Progenitor cell of endocrine pancreas (in vitro differentiated cells): Measurements from ENCODE around the gene ARHGAP26. TPM values are rescaled to one million over a fixed set of nuclear protein-coding genes. Genes with fewer than 3 reads are reported as not detected.

Experiments used
- DNase-seq: peaks from one replicate; pipeline ENCODE4 v3.0.0; 2021; ENCODE audit warnings: low spot score; ENCODE audit not compliant: unreplicated experiment
- H3K27ac Mint-ChIP-seq: 2 replicates; pipeline ENCODE4 v1.8.0; 2021; ENCODE audit warnings: mild to moderate bottlenecking, moderate library complexity, mixed read lengths
- H3K27me3 Mint-ChIP-seq: 2 replicates; pipeline ENCODE4 v1.8.0; 2021; ENCODE audit warnings: mixed read lengths
- H3K36me3 Mint-ChIP-seq: 2 replicates; pipeline ENCODE4 v1.8.0; 2022; ENCODE audit warnings: mixed read lengths; ENCODE audit not compliant: insufficient read depth
- H3K4me1 Mint-ChIP-seq: 2 replicates; pipeline ENCODE4 v1.8.0; 2021; ENCODE audit warnings: low read depth, mixed read lengths
- H3K4me3 Mint-ChIP-seq: 2 replicates; pipeline ENCODE4 v1.8.0; 2021; ENCODE audit warnings: low read depth, mild to moderate bottlenecking, moderate library complexity, mixed read lengths
- H3K9me3 Mint-ChIP-seq: 2 replicates; pipeline ENCODE4 v1.8.0; 2021; ENCODE audit warnings: low read depth, mixed read lengths
- total RNA-seq: library from RNA; stranded (reverse); gene quantifications from 2 replicates; pipeline ENCODE4 v1.2.1, GENCODE V29; 2021
- TF ChIP-seq, protein P1 (sequence below): fragments of 200-600 bp; sonication (generic); IDR thresholded peaks from one replicate; pipeline ENCODE4 v1.5.0; 2021; ENCODE audit warnings: antibody characterized with exemption, mild to moderate bottlenecking; ENCODE audit not compliant: unreplicated experiment

Gene ARHGAP26
- total RNA-seq, 1 donor from 2014 or later: 21.3 TPM

DNA sequence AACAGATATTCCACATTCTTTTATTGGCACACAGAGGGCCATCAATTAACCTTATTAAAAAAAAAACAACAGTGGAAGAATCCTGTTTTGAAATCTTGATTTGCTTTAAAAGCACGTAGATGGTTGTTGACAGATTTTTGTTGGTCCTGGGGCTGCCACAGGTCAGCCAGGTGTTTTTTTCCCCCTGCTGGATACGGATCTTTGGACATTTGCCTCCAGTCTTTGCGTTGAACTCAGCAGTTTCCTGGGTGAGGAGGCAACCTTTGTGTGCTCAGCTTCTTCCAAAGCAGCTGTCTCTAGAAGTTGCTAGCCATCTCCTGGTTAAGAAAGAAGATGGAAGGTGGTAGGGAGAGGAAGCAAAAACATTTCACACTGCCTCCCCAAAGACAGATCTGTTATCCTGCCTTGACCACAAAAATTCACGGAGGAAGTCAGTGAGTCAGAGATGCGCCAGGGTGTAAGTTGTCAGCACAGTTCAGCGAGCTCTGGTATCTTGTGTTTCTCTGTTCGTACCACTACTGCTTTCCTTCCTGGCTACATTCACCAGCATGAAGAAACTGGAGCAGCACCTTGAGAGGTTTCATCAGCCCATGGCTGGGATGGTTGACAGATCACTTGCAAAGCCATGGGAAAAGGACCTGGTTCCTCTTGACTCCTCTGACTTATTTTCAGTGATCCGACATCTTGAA, 207.3 kb downstream of the ARHGAP26 start:
- TF ChIP-seq, protein P1, sequence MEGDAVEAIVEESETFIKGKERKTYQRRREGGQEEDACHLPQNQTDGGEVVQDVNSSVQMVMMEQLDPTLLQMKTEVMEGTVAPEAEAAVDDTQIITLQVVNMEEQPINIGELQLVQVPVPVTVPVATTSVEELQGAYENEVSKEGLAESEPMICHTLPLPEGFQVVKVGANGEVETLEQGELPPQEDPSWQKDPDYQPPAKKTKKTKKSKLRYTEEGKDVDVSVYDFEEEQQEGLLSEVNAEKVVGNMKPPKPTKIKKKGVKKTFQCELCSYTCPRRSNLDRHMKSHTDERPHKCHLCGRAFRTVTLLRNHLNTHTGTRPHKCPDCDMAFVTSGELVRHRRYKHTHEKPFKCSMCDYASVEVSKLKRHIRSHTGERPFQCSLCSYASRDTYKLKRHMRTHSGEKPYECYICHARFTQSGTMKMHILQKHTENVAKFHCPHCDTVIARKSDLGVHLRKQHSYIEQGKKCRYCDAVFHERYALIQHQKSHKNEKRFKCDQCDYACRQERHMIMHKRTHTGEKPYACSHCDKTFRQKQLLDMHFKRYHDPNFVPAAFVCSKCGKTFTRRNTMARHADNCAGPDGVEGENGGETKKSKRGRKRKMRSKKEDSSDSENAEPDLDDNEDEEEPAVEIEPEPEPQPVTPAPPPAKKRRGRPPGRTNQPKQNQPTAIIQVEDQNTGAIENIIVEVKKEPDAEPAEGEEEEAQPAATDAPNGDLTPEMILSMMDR: no peak
- H3K4me3 Mint-ChIP-seq: no peak overlapping the region

DNA sequence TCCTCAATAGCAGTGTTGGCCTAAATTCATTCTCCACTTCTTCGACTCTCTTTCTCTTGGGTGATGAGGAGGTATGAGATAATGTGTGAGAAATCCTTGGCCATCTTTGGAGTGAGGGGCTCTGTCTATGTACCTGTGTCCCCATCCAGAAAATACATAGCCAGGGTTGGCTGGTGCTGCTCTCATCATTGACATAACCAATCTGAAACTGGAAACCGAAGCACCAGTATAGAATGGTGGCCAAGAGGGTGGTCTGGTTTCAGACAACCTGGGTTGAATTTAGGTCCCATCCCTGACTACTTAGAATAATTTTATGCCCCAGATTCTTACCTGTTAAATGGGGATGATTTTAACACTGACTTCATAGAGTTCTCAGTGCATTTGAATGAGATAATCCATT, 208.1 kb downstream of the ARHGAP26 start:
- TF ChIP-seq, protein P1: no peak
- Mint-ChIP-seq H3K27me3 (no peaks in the 10 kb centered on the region), H3K4me1 (peaks cover 6% of the 10 kb centered on the region), H3K4me3 (no peak overlapping the region), H3K9me3 (no peaks in the 10 kb centered on the region), H3K27ac (no peak overlapping the region), H3K36me3 (no peaks in the 10 kb centered on the region)
- DNase-seq: no peak

More for the DNA sequence above, 207.3 kb downstream of the ARHGAP26 start:
- Mint-ChIP-seq H3K27ac (no peak overlapping the region), H3K27me3 (no peaks in the 10 kb centered on the region), H3K36me3 (no peaks in the 10 kb centered on the region), H3K9me3 (no peaks in the 10 kb centered on the region), H3K4me1 (peaks cover 6% of the 10 kb centered on the region)
- no peak for DNase-seq

DNA sequence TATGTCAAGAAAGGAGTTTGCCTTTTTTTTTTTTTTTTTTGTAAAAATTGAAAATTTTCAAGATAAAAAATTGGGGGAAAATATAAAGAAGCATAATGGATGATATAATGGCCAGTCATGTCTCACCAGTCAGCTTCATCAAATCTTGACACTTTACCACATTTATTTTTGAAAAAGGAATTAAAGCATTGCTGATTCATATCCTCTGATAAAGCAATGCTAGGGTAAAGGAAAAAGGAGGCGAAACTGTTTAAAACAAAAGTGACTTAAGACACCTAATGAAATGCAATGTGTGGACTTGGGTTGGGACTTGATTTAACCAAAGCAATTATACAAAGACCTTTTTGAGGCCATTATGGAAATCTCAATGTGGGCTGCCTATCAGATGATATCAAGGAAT, 208.5 kb downstream of the ARHGAP26 start:
- Mint-ChIP-seq H3K27me3 (no peaks in the 10 kb centered on the region), H3K9me3 (no peaks in the 10 kb centered on the region)
- TF ChIP-seq, protein P1: no peak

DNA sequence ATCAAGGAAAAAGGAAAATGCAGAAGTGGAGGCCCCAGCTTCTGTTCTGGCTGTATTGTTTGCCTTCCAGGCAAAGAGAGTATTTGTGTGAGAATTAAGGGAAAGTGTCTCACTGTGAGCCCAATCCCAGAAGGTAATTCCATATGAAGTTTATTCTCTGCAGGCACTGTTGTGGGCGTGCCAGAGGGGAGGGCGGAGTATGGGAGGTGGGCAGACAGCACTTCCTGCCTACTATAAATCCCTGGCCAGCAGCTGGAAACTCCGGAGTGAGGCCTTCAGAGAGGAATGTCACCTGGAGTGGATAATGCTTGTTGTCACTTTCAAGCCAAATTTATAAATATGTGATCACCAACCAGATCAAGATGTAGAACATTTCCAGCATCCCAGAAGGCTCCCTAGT, 209.5 kb downstream of the ARHGAP26 start:
- Mint-ChIP-seq H3K4me3 (no peak overlapping the region), H3K27me3 (no peaks in the 10 kb centered on the region), H3K4me1 (peaks cover 6% of the 10 kb centered on the region), H3K9me3 (no peaks in the 10 kb centered on the region), H3K27ac (no peak overlapping the region), H3K36me3 (no peaks in the 10 kb centered on the region)
- TF ChIP-seq, protein P1: no peak
- no peak for DNase-seq

More for the DNA sequence above, 208.5 kb downstream of the ARHGAP26 start:
- no peak overlapping the region for H3K27ac Mint-ChIP-seq
- H3K4me3 Mint-ChIP-seq: no peak overlapping the region
- no peaks in the 10 kb centered on the region for H3K36me3 Mint-ChIP-seq
- H3K4me1 Mint-ChIP-seq: peaks cover 6% of the 10 kb centered on the region
- DNase-seq: no peak

DNA sequence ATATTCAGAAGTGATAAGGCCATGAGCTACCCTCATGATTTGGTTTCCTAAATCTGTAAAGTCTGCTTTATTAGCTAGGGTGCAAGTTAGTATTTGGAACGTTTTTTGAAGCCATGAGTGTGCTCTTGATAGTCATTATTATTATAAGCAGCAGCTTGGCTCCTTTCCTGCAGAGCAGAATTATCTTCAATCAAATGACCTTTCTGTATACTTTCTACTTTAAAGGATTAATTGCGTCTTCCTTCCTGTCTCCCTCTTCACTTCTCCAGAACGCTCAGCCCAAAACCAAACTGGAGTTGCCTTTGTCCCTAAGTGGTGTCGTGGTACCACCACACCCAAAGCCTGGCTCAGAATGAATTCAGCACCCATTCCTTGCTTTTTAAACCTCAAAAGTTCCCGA, 211.3 kb downstream of the ARHGAP26 start:
- no peak overlapping the region for H3K4me3 Mint-ChIP-seq
- peaks cover 2% of the 10 kb centered on the region for H3K36me3 Mint-ChIP-seq
- no peak for DNase-seq
- no peaks in the 10 kb centered on the region for H3K27me3 Mint-ChIP-seq
- TF ChIP-seq, protein P1: no peak
- no peaks in the 10 kb centered on the region for H3K9me3 Mint-ChIP-seq
- no peak overlapping the region for H3K27ac Mint-ChIP-seq
- H3K4me1 Mint-ChIP-seq: peaks cover 6% of the 10 kb centered on the region
